Adrenal gland (tissue), 5 donors: ENCODE measurements around the gene KRT79.

Source experiments
- CTCF ChIP-seq, 6 experiments: fragments of 450-650 bp in 4 of 6; fragments of 200-600 bp in 2 of 6; sonication (generic) in 1 of 6; IDR thresholded peaks; 1 replicate in 5 of 6; 2 replicates in 1 of 6; pipeline versions ENCODE4 v1.5.1 to v1.8.0; 2016 to 2021; ENCODE audit warnings: antibody characterized with exemption in 6 of 6, mild to moderate bottlenecking in 2 of 6, moderate library complexity in 1 of 6
- POLR2A ChIP-seq, 2 donors: fragments of 450-650 bp; IDR thresholded peaks; one replicate each; pipeline ENCODE4 v1.6.1; 2017; ENCODE audit warnings: antibody characterized with exemption in 2 of 2, mild to moderate bottlenecking in 2 of 2, moderate library complexity in 1 of 2
- donor health status: DM: no; HTN: no; CAD: no.

- TF ChIP-seq CTCF (IDR thresholded peaks at IDR 0.05) = no peak
- no peak for TF ChIP-seq POLR2A (IDR thresholded peaks at IDR 0.05)
These were observed 11.8 kb upstream of the KRT79 start for GRCh38 chr12:52845946-52846345.
